Stomach (tissue), 4 donors: ENCODE data around the gene LRRC49.

Source experiments
- CTCF ChIP-seq, 7 experiments: fragments of 450-650 bp in 4 of 7; fragments of 200-600 bp in 3 of 7; sonication (generic) in 3 of 7; IDR thresholded peaks; one replicate each; pipeline ENCODE4 v1.5.1; 2016 to 2019; ENCODE audit warnings: antibody characterized with exemption in 7 of 7, control low read depth in 2 of 7, mild to moderate bottlenecking in 1 of 7
- POLR2A ChIP-seq, 4 donors: fragments of 450-650 bp; IDR thresholded peaks; one replicate each; pipeline ENCODE4 v1.6.1; 2016; ENCODE audit warnings: antibody characterized with exemption in 4 of 4, control low read depth in 2 of 4, mild to moderate bottlenecking in 1 of 4, moderate library complexity in 1 of 4
- POLR2AphosphoS5 ChIP-seq, 3 donors: sonication (generic); formaldehyde crosslinking; IDR thresholded peaks; one replicate each; pipeline ENCODE4 v1.6.1; 2016; ENCODE audit warnings: antibody characterized with exemption in 3 of 3

GRCh38 chr15:71089801-71090200, 197.2 kb downstream of the LRRC49 start:
- TF ChIP-seq POLR2AphosphoS5 (IDR thresholded peaks at IDR 0.05) (no peak), CTCF (IDR thresholded peaks at IDR 0.05) (no peak), POLR2A (IDR thresholded peaks at IDR 0.05) (no peak)
